HG03460 (cell line): ENCODE data around the gene SLC25A40.
"Not testable (repeated sequence)": the region's sequence is repeated elsewhere in the genome, so short reads cannot be mapped to it uniquely, and the experiment has no call there.

Experiments used
- ATAC-seq: cut with Tn5 transposase; IDR thresholded peaks from one replicate; pipeline ENCODE4 v1.9.1; 2021; ENCODE audit not compliant: unreplicated experiment

The SLC25A40 gene

DNA sequence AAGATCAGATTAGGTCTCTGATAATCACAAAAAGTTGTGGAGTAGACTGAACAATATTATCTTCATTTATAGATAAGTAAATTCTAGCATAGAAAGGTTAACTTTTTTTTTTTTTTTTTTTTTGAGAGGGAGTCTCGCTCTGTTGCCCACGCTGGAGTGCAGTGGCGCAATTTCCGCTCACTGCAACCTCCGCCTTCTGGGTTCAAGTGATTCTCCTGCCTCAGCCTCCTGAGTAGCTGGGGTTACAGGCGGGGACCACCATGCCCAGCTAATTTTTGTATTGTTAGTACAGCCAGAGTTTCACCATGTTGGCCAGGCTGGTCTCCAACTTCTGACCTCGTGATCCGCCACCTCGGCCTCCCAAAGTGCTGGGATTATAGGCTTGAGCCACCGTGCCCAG lies 2.8 kb downstream of the SLC25A40 start:
- ATAC-seq: not testable (repeated sequence)

- ATAC-seq: no peak
Measured at GRCh38 chr7:87872346-87872745, 3.8 kb downstream of the SLC25A40 start.

GRCh38 chr7:87870471-87870870 lies 5.7 kb downstream of the SLC25A40 start:
- ATAC-seq: no peak

DNA sequence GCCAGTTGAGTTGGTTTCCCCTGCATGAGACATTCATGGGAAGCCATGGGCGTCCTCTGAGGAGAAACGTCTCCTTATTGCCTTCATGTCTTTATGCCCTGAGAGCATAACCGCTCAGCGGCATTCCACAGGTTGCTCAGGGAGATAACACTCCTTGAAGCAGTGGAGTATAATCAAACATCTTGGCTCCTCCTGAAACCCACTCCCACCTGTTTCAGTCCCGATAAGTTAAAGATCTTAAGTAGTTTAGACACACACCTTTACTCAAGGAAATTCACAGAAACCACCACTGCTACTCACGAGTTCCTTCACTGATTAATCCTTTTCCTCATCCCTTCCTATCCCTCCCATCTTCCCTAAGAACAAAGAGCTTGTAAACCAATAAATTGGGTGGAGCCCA lies 9.6 kb downstream of the SLC25A40 start:
- ATAC-seq: not testable (repeated sequence)

GRCh38 chr7:87866089-87866488 lies 10.1 kb downstream of the SLC25A40 start:
- no peak for ATAC-seq

DNA sequence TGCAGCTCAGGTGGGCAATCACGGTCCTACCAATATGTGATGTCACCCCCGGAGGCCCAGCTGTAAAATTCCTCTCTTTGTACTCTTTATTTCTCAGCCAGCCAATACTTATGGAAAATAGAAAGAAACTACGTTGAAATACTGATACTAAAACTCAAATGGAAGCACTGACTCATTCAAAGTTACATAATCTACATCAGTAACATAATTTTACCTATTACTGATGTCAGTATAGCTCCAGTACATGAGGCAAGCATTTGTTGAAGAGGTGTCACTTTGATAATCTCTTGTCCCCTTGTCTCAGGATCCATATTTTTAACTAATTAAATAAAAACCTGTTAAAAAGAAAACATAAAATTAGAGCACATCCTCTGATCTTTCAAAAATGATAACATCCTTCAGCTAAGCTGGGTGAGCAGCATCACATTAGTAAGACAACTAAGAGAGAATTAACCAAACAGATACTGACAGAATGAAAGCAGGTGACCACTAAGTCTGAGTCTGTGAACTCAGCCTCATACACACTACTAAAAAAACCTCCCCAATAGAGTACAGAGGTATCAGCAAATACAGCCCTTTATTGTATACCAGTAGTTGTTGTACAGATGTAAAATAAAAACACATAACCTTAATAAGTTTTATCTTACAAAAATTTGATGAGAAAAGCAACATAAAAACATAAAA lies 17.6 kb downstream of the SLC25A40 start:
- no peak for ATAC-seq

- no peak for ATAC-seq
Measured at GRCh38 chr7:87853237-87853864, 22.8 kb downstream of the SLC25A40 start.

DNA sequence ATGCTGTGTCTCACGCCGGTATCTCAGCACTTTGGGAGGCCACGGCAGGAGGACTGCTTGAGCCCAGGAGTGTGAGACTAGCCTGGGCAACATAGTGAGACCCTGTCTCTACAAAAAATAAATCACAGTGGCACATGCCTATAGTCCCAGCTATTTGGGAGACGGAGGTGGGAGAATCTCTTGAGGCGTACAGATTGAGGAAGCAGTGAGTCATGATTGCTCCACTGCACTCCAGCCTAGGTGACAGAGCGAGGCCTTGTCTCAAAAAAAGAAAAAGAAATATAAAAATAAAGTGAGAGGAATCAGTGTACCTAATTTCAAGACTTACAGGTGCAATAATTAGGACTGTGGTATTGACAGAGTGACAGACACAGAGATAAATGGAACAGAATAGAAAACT lies 23.9 kb downstream of the SLC25A40 start:
- ATAC-seq: no peak

- no peak for ATAC-seq
Measured at GRCh38 chr7:87850836-87851593, 25.1 kb downstream of the SLC25A40 start.

DNA sequence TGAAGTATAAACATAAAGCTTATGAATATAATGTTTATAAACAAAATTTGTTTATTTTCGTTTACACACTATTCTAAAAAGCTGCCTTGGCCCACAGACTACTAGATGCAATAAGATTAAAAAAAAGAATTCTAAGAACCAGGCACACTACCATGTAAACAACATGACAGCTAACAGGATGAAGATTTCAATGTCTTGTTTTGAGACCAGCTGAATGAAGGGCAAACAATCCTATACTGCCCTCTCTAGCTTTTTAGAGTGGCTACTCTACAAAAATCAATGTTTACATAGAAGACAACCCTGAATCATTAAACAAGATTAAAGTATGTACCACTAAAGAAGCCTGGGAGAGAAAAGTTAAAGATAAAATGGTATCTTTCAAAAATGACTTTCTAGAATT lies 38.6 kb downstream of the SLC25A40 start:
- no peak for ATAC-seq

GRCh38 chr7:87833130-87833529 lies 43.0 kb downstream of the SLC25A40 start:
- no peak for ATAC-seq

GRCh38 chr7:87831097-87831496 lies 45.1 kb downstream of the SLC25A40 start:
- ATAC-seq: no peak

DNA sequence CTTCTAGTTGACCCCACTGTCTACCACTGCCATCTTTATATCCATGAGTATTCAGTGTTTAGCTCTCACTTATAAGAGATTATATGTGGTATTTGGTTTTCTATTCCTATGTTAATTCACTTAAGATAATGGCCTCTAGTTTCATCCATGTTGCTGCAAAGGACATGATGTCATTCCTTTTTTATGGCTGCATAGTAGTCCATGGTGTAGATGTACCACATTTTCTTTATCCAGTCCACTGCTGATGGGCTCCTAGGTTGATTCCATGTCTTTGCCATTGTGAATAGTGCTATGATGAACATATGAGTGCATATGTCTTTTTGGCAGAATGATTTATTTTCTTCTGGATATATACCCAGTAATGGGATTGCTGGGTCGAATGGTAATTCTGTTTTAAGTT lies 47.8 kb downstream of the SLC25A40 start:
- ATAC-seq: not testable (repeated sequence)

GRCh38 chr7:87825369-87825768 lies 50.8 kb downstream of the SLC25A40 start:
- ATAC-seq: not testable (repeated sequence)

DNA sequence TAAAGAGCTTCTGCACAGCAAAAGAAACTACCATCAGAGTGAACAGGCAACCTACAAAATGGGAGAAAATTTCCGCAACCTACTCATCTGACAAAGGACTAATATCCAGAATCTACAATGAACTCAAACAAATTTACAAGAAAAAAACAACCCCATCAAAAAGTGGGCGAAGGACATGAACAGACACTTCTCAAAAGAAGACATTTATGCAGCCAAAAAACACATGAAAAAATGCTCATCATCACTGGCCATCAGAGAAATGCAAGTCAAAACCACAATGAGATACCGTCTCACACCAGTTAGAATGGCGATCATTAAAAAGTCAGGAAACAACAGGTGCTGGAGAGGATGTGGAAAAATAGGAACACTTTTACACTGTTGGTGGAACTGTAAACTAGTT lies 54.1 kb downstream of the SLC25A40 start:
- ATAC-seq: not testable (repeated sequence)

DNA sequence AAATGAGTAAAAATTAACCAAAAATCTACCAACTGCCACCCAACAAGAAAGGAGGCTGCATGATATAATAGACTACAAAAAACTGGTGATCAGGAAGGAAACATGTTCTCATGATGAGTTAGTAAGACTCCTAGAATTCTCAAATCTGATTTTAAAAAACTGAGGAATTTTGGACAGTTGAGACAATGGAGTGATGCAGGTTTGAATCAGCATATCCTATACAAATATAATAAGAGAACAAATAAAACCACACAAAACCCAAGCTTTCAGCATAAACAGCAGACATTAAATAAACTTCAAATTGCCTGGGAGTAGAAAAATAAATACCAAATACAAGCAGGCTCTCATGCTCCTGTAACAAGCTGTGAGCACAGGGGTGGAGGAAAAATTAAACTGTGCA lies 57.8 kb downstream of the SLC25A40 start:
- ATAC-seq: no peak

GRCh38 chr7:87816389-87816788 lies 59.8 kb downstream of the SLC25A40 start:
- ATAC-seq: no peak

GRCh38 chr7:87810726-87811125 lies 65.4 kb downstream of the SLC25A40 start:
- ATAC-seq: no peak

DNA sequence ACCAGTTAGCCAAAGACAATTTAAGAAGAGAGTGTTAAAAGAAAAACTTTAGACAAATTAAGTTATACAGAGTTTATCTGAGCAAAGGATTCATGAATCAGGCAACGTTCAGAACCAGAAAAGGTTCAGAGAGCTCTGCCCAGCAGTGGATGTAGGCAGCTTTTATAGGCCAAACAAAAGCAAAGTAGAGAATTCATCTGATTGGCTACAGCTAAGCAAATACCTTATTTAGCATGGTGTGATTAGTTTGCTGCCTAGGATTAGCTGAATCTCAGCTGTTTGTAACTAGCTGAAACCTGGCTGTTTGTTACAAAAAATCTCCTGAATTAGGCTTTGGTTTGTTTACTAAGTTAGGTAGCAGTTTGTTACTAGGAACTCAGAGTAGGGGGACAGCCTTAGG lies 66.0 kb downstream of the SLC25A40 start:
- ATAC-seq: no peak

- ATAC-seq: no peak
Measured at GRCh38 chr7:87806150-87806549, 70.0 kb downstream of the SLC25A40 start.

DNA sequence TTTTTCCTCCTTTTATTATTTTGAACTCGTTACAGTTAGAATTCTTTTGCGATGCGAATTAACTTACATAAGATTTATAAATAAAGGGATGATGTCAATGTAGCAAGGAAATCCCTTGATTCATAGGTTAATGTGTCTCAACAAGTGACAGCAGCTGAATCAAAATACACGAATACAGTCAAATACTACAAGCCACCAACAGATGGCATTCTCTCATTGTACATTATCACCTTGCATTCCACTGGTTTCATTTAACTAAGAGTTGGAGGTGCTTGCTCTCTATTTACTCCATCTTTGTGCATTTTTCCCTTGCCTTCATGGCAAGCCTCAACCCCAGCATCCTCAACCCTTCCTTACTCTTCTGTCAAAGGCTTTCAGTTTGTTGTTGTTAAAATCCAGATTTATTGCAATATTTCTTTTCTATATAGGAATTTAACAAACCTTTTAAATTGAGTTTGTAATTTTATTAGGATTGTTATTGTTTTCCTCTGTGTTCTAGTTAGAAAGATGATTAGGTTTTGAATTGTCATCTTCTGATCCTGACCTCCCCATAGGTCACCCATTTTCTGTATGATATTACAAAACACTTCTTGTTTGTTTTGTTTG lies 78.3 kb downstream of the SLC25A40 start:
- peak; percentile 85 for ATAC-seq

GRCh38 chr7:87797395-87797794 lies 78.8 kb downstream of the SLC25A40 start:
- no peak for ATAC-seq
